Measurements from ENCODE around the gene VASH2.

VASH2 gene

GRCh38 chr1:212950243-212951125, at the start of gene VASH2:
TSS of gene VASH2 (plus strand) at chr1:212950541. CDS start at chr1:212951543, 1,002 bp downstream.
- TF ChIP-seq CTCF (IDR thresholded peaks at IDR 0.05), result no peak

GRCh38 chr1:212901290-212901689, 49.1 kb upstream of the VASH2 start:
- no peak for TF ChIP-seq CTCF (IDR thresholded peaks at IDR 0.05)

GRCh38 chr1:212902054-212902453, 48.3 kb upstream of the VASH2 start:
- TF ChIP-seq CTCF (IDR thresholded peaks at IDR 0.05), result no peak

- no peak for TF ChIP-seq CTCF (IDR thresholded peaks at IDR 0.05)
Observed at GRCh38 chr1:212903664-212904063, 46.7 kb upstream of the VASH2 start.

- TF ChIP-seq CTCF (IDR thresholded peaks at IDR 0.05), result no peak
Observed at GRCh38 chr1:212908971-212909370, 41.4 kb upstream of the VASH2 start.

- no peak for TF ChIP-seq CTCF (IDR thresholded peaks at IDR 0.05)
Observed at GRCh38 chr1:212909652-212910063, 40.7 kb upstream of the VASH2 start.

- TF ChIP-seq CTCF (IDR thresholded peaks at IDR 0.05), result no peak
Observed at GRCh38 chr1:212914789-212915188, 35.6 kb upstream of the VASH2 start.

Data from LNCAP (cell line).